Measurements from ENCODE around the gene C2orf66.

C2orf66 gene

GRCh38 chr2:196809260-196809659, at the start of gene C2orf66:
Gene C2orf66 (minus strand): TSS chr2:196809355. CDS start chr2:196809336, 19 bp downstream.
- no peak for DNase-seq (ENCODE audit: extremely low read depth in 1 of 2, low read depth in 1 of 2)

- DNase-seq (ENCODE audit: extremely low read depth in 1 of 2, low read depth in 1 of 2), result no peak
These were observed 45.5 kb upstream of the C2orf66 start for GRCh38 chr2:196854629-196855028.

- no peak for DNase-seq (ENCODE audit: extremely low read depth in 1 of 2, low read depth in 1 of 2)
These were observed 44.3 kb upstream of the C2orf66 start for GRCh38 chr2:196853301-196854087.

- no peak for DNase-seq (ENCODE audit: extremely low read depth in 1 of 2, low read depth in 1 of 2)
These were observed 41.9 kb upstream of the C2orf66 start for GRCh38 chr2:196851088-196851487.

- no peak for DNase-seq (ENCODE audit: extremely low read depth in 1 of 2, low read depth in 1 of 2)
These were observed 40.7 kb upstream of the C2orf66 start for GRCh38 chr2:196849895-196850294.

- DNase-seq (ENCODE audit: extremely low read depth in 1 of 2, low read depth in 1 of 2), result no peak
These were observed 37.1 kb upstream of the C2orf66 start for GRCh38 chr2:196846295-196846694.

- no peak for DNase-seq (ENCODE audit: extremely low read depth in 1 of 2, low read depth in 1 of 2)
These were observed 36.2 kb upstream of the C2orf66 start for GRCh38 chr2:196845371-196845770.

GRCh38 chr2:196840171-196840570, 31.0 kb upstream of the C2orf66 start:
- no peak for DNase-seq (ENCODE audit: extremely low read depth in 1 of 2, low read depth in 1 of 2)

- no peak for DNase-seq (ENCODE audit: extremely low read depth in 1 of 2, low read depth in 1 of 2)
These were observed 30.4 kb upstream of the C2orf66 start for GRCh38 chr2:196839574-196839973.

- no peak for DNase-seq (ENCODE audit: extremely low read depth in 1 of 2, low read depth in 1 of 2)
These were observed 27.3 kb upstream of the C2orf66 start for GRCh38 chr2:196836440-196836839.

GRCh38 chr2:196830701-196831100, 21.5 kb upstream of the C2orf66 start:
- DNase-seq (ENCODE audit: extremely low read depth in 1 of 2, low read depth in 1 of 2), result no peak

- DNase-seq (ENCODE audit: extremely low read depth in 1 of 2, low read depth in 1 of 2), result no peak
These were observed 18.2 kb upstream of the C2orf66 start for GRCh38 chr2:196827356-196827755.

- DNase-seq (ENCODE audit: extremely low read depth in 1 of 2, low read depth in 1 of 2), result no peak
These were observed 14.8 kb upstream of the C2orf66 start for GRCh38 chr2:196823750-196824522.

- DNase-seq (ENCODE audit: extremely low read depth in 1 of 2, low read depth in 1 of 2), result no peak
These were observed 12.0 kb upstream of the C2orf66 start for GRCh38 chr2:196821195-196821594.

GRCh38 chr2:196808083-196808665, 981 bp downstream of the C2orf66 start:
- no peak for DNase-seq (ENCODE audit: extremely low read depth in 1 of 2, low read depth in 1 of 2)

GRCh38 chr2:196804381-196804780, 4.8 kb downstream of the C2orf66 start:
- no peak for DNase-seq (ENCODE audit: extremely low read depth in 1 of 2, low read depth in 1 of 2)

- DNase-seq (ENCODE audit: extremely low read depth in 1 of 2, low read depth in 1 of 2), result no peak
These were observed 6.8 kb downstream of the C2orf66 start for GRCh38 chr2:196802401-196802800.

- no peak for DNase-seq (ENCODE audit: extremely low read depth in 1 of 2, low read depth in 1 of 2)
These were observed 7.4 kb downstream of the C2orf66 start for GRCh38 chr2:196801674-196802261.

- no peak for DNase-seq (ENCODE audit: extremely low read depth in 1 of 2, low read depth in 1 of 2)
These were observed 10.2 kb downstream of the C2orf66 start for GRCh38 chr2:196798980-196799379.

GRCh38 chr2:196792865-196793264, 16.3 kb downstream of the C2orf66 start:
- DNase-seq (ENCODE audit: extremely low read depth in 1 of 2, low read depth in 1 of 2), result no peak

GRCh38 chr2:196783431-196784094, 25.6 kb downstream of the C2orf66 start:
- DNase-seq (ENCODE audit: extremely low read depth in 1 of 2, low read depth in 1 of 2), result no peak
